GM12878 (cell line): Measurements from ENCODE around the gene JPT1. TPM values are rescaled to one million over a fixed set of nuclear protein-coding genes. Genes with fewer than 3 reads are reported as not detected.

Experiments used
- BCL11A ChIP-seq: IDR thresholded peaks from 2 replicates; pipeline ENCODE4 v1.6.1; 2011; ENCODE audit warnings: low read depth, low read length
- CREB1 ChIP-seq: IDR thresholded peaks from 2 replicates; pipeline ENCODE4 v1.6.1; 2012; ENCODE audit warnings: low read depth, mild to moderate bottlenecking, inconsistent platforms
- DPF2 ChIP-seq: fragments of 450-650 bp; IDR thresholded peaks from 2 replicates; pipeline ENCODE4 v1.6.1; 2017; ENCODE audit warnings: mild to moderate bottlenecking
- HCFC1 ChIP-seq: fragments of 150-350 bp; IDR thresholded peaks from 2 replicates; pipeline ENCODE4 v1.6.1; 2014; ENCODE audit warnings: low read length
- IKZF1 ChIP-seq: fragments of 450-650 bp; conservative IDR thresholded peaks from 2 replicates; pipeline ENCODE4 v1.6.1; 2017; ENCODE audit warnings: antibody characterized with exemption, mild to moderate bottlenecking
- IKZF2 ChIP-seq, 2 experiments: fragments of 450-650 bp; IDR thresholded peaks; 2 replicates each; pipeline ENCODE4 v1.6.1; 2017; ENCODE audit warnings: mild to moderate bottlenecking in 2 of 2, moderate library complexity in 2 of 2
- MEF2A ChIP-seq: IDR thresholded peaks from 2 replicates; pipeline ENCODE4 v1.6.1; 2011; ENCODE audit warnings: low read depth, mild to moderate bottlenecking, low read length, moderate library complexity; ENCODE audit not compliant: insufficient read depth
- MYB ChIP-seq: fragments of 150-350 bp; IDR thresholded peaks from 2 replicates; pipeline ENCODE4 v1.6.1; 2014; ENCODE audit warnings: mild to moderate bottlenecking, low read depth, low read length, borderline replicate concordance
- MYC ChIP-seq: IDR thresholded peaks from 2 replicates; pipeline ENCODE4 v1.6.1; 2011; ENCODE audit warnings: mild to moderate bottlenecking, low read length, moderate library complexity, inconsistent platforms; ENCODE audit not compliant: insufficient read depth, insufficient replicate concordance, insufficient read length, severe bottlenecking
- NR2C1 ChIP-seq: fragments of 450-650 bp; IDR thresholded peaks from 2 replicates; pipeline ENCODE4 v1.6.1; 2017; ENCODE audit warnings: antibody characterized with exemption, mild to moderate bottlenecking, moderate library complexity
- NR2C2 ChIP-seq: IDR thresholded peaks from 2 replicates; pipeline ENCODE4 v1.6.1; 2011; ENCODE audit warnings: borderline replicate concordance, low read depth; ENCODE audit not compliant: control insufficient read depth, insufficient read length
- PAX5 ChIP-seq: IDR thresholded peaks from 2 replicates; pipeline ENCODE4 v1.6.1; 2011; ENCODE audit warnings: low read depth, low read length, borderline replicate concordance
- POLR2A ChIP-seq: IDR thresholded peaks from 2 replicates; pipeline ENCODE4 v1.6.1; 2011; ENCODE audit warnings: low read depth, mild to moderate bottlenecking, low read length
- POU2F2 ChIP-seq: IDR thresholded peaks from 3 replicates; pipeline ENCODE4 v1.6.1; 2011; ENCODE audit warnings: low read depth, mild to moderate bottlenecking, low read length, borderline replicate concordance
- RFX5 ChIP-seq: IDR thresholded peaks from 2 replicates; pipeline ENCODE4 v1.6.1; 2011; ENCODE audit warnings: low read depth, low read length, improper control_type of control experiment
- RUNX3 ChIP-seq: IDR thresholded peaks from 2 replicates; pipeline ENCODE4 v1.6.1; 2012; ENCODE audit warnings: low read length, inconsistent platforms
- SPI1 ChIP-seq: IDR thresholded peaks from 2 replicates; pipeline ENCODE4 v1.6.1; 2011; ENCODE audit warnings: low read depth, mild to moderate bottlenecking, low read length, moderate library complexity, borderline replicate concordance; ENCODE audit not compliant: insufficient read depth
- ZSCAN29 ChIP-seq: fragments of 450-650 bp; IDR thresholded peaks from 2 replicates; pipeline ENCODE4 v1.6.1; 2017; ENCODE audit warnings: mild to moderate bottlenecking, moderate library complexity
- polyA plus RNA-seq, 11 experiments: library from polyadenylated mRNA; depleted of rRNA in 4 of 11; unstranded in 6 of 11; stranded (reverse) in 5 of 11; fragments of >200 nt; fragmentation: Nextera tagmentation in 4 of 11; fragmentation: Illumina TruSeq in 1 of 11; extraction: Ambion mirVana in 4 of 11; extraction: Trizol in 1 of 11; gene quantifications; 1 replicate in 1 of 11; 2 replicates in 10 of 11; pipeline versions ENCODE4 v1.2.1 to v1.2.3, GENCODE V29; 2011 to 2016; ENCODE audit warnings: inconsistent platforms in 2 of 11, missing spikeins in 2 of 11, low read depth in 1 of 11
- total RNA-seq, 4 experiments: library from RNA; depleted of rRNA in 3 of 4; stranded (reverse); fragments of >200 nt in 3 of 4; fragmentation: Illumina TruSeq in 1 of 4; extraction: Trizol in 1 of 4; gene quantifications; 2 replicates each; pipeline versions ENCODE4 v1.2.1 to v1.2.3, GENCODE V29; 2013 to 2021
- TF ChIP-seq, protein P1 (sequence below): fragments of 450-650 bp; IDR thresholded peaks from 2 replicates; pipeline ENCODE4 v1.6.1; 2017; ENCODE audit warnings: mild to moderate bottlenecking, moderate library complexity
- TF ChIP-seq, protein P2 (sequence below): IDR thresholded peaks from 2 replicates; pipeline ENCODE4 v1.6.1; 2012; ENCODE audit warnings: low read depth, low read length, improper control_type of control experiment
- TF ChIP-seq, protein P3 (sequence below): fragments of 450-650 bp; IDR thresholded peaks from 2 replicates; pipeline ENCODE4 v1.6.1; 2017; ENCODE audit warnings: mild to moderate bottlenecking
- TF ChIP-seq, protein P4 (sequence below): IDR thresholded peaks from 2 replicates; pipeline ENCODE4 v1.6.1; 2011; ENCODE audit warnings: borderline replicate concordance, low read depth, mild to moderate bottlenecking, moderate library complexity, mixed read lengths, low read length; ENCODE audit not compliant: insufficient read depth; ENCODE audit errors: extremely low read length
- TF ChIP-seq, protein P5 (sequence below): IDR thresholded peaks from 2 replicates; pipeline ENCODE4 v1.6.1; 2011; ENCODE audit warnings: mild to moderate bottlenecking, low read depth, low read length, moderate library complexity; ENCODE audit not compliant: insufficient replicate concordance

Gene JPT1
- total and polyA plus RNA-seq, 10 of the 15 experiments (the other 5 are each of a cell fraction or from before 2014, with no cell fraction given) = 79.7 to 651 (median 323) TPM

DNA sequence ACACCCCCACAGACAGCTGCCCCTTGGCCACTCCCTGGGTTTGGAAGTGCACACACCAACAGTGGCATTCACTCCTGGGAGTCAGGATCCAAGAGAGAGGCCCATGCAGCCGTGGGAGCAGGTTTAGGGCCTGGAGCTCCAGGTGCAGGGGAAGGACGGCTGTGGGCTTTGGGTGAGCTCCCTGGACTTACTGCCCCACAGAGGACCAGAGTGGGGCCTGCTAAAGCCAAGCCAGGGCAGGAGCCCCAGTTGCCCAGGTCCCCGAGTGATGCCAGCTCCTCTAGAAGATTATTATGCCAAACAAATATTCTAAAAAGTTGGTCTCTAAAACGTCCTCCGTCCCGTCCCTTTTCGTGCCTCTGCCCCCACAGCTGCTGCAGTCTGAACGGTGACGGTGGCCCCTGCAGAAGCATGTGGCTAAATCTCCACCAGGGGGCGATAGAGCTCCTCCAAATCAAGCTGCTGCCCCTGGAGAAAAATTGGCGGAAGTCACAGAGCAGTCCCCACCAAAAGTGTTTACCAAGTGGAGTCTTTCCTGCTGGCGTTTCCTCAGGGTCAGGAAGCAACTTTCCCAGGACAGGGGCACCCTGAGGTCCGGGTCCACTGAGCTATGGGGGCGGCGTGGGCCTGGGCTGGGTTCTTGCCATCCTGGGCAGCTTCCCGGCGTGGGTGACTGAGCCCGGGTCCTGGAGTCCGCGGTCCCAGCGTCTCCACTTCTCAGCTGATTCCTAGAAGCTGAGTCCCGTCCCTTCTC lies 40.3 kb downstream of the JPT1 start (continued):
- TF ChIP-seq, protein P1, sequence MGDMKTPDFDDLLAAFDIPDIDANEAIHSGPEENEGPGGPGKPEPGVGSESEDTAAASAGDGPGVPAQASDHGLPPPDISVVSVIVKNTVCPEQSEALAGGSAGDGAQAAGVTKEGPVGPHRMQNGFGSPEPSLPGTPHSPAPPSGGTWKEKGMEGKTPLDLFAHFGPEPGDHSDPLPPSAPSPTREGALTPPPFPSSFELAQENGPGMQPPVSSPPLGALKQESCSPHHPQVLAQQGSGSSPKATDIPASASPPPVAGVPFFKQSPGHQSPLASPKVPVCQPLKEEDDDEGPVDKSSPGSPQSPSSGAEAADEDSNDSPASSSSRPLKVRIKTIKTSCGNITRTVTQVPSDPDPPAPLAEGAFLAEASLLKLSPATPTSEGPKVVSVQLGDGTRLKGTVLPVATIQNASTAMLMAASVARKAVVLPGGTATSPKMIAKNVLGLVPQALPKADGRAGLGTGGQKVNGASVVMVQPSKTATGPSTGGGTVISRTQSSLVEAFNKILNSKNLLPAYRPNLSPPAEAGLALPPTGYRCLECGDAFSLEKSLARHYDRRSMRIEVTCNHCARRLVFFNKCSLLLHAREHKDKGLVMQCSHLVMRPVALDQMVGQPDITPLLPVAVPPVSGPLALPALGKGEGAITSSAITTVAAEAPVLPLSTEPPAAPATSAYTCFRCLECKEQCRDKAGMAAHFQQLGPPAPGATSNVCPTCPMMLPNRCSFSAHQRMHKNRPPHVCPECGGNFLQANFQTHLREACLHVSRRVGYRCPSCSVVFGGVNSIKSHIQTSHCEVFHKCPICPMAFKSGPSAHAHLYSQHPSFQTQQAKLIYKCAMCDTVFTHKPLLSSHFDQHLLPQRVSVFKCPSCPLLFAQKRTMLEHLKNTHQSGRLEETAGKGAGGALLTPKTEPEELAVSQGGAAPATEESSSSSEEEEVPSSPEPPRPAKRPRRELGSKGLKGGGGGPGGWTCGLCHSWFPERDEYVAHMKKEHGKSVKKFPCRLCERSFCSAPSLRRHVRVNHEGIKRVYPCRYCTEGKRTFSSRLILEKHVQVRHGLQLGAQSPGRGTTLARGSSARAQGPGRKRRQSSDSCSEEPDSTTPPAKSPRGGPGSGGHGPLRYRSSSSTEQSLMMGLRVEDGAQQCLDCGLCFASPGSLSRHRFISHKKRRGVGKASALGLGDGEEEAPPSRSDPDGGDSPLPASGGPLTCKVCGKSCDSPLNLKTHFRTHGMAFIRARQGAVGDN = no peak
- no peak for TF ChIP-seq ZSCAN29
- TF ChIP-seq MYC = no peak
- no peak for TF ChIP-seq NR2C1
- TF ChIP-seq, protein P2, sequence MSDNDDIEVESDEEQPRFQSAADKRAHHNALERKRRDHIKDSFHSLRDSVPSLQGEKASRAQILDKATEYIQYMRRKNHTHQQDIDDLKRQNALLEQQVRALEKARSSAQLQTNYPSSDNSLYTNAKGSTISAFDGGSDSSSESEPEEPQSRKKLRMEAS = peak; percentile 42; the same call in 1 of the 2 replicates
- TF ChIP-seq SPI1 = peak; percentile 35; the same call in 1 of the 2 replicates
- TF ChIP-seq, protein P3, sequence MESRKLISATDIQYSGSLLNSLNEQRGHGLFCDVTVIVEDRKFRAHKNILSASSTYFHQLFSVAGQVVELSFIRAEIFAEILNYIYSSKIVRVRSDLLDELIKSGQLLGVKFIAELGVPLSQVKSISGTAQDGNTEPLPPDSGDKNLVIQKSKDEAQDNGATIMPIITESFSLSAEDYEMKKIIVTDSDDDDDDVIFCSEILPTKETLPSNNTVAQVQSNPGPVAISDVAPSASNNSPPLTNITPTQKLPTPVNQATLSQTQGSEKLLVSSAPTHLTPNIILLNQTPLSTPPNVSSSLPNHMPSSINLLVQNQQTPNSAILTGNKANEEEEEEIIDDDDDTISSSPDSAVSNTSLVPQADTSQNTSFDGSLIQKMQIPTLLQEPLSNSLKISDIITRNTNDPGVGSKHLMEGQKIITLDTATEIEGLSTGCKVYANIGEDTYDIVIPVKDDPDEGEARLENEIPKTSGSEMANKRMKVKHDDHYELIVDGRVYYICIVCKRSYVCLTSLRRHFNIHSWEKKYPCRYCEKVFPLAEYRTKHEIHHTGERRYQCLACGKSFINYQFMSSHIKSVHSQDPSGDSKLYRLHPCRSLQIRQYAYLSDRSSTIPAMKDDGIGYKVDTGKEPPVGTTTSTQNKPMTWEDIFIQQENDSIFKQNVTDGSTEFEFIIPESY = no peak
- no peak for TF ChIP-seq HCFC1
- TF ChIP-seq RUNX3 = 0 out of 2 replicates have a peak, but pooled peaks have one; percentile 25
- TF ChIP-seq CREB1 = peak; percentile 55; the same call in 1 of the 2 replicates
- TF ChIP-seq POU2F2 = peak; percentile 56; the same call in 1 of the 3 replicates
- TF ChIP-seq, protein P4, sequence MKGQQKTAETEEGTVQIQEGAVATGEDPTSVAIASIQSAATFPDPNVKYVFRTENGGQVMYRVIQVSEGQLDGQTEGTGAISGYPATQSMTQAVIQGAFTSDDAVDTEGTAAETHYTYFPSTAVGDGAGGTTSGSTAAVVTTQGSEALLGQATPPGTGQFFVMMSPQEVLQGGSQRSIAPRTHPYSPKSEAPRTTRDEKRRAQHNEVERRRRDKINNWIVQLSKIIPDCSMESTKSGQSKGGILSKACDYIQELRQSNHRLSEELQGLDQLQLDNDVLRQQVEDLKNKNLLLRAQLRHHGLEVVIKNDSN = no peak
- peak; percentile 68 to 70 for TF ChIP-seq IKZF2 (IDR thresholded peaks at IDR 0.05)
- TF ChIP-seq BCL11A = no peak
- peak; percentile 46 for TF ChIP-seq POLR2A
- TF ChIP-seq MEF2A = no peak
- TF ChIP-seq IKZF1 = peak; percentile 88
- no peak for TF ChIP-seq NR2C2
- no peak for TF ChIP-seq RFX5
- TF ChIP-seq, protein P5, sequence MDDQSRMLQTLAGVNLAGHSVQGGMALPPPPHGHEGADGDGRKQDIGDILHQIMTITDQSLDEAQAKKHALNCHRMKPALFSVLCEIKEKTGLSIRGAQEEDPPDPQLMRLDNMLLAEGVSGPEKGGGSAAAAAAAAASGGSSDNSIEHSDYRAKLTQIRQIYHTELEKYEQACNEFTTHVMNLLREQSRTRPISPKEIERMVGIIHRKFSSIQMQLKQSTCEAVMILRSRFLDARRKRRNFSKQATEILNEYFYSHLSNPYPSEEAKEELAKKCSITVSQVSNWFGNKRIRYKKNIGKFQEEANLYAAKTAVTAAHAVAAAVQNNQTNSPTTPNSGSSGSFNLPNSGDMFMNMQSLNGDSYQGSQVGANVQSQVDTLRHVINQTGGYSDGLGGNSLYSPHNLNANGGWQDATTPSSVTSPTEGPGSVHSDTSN = no peak
- no peak; the same call in 1 of the 2 replicates for TF ChIP-seq DPF2
- TF ChIP-seq PAX5 = no peak; the same call in 1 of the 2 replicates
- no peak for TF ChIP-seq MYB
